Activated B cell treated with CpG ODN at 0.5 μM for 24 hours (primary cell): ENCODE results near the gene PEDS1. TPM values are rescaled to one million over a fixed set of nuclear protein-coding genes. Genes with fewer than 3 reads are reported as not detected.

ENCODE experiments used
- ATAC-seq: fragments of 200-7000 bp; cut with Tn5 transposase; one replicate; pipeline ENCODE4 v1.10.0; 2021; ENCODE audit warnings: low read depth, mild to moderate bottlenecking, moderate library complexity
- CTCF ChIA-PET: fragments of 350-600 bp; sonication (Branson Sonifier 250); formaldehyde crosslinking; loops from one replicate; lab custom pipeline; 2021; ENCODE audit warnings: antibody characterized with exemption; lab: Charles Lee
- POLR2A ChIA-PET: fragments of 350-600 bp; sonication (Branson Sonifier 250); formaldehyde crosslinking; loops from one replicate; lab custom pipeline; 2021; ENCODE audit warnings: antibody characterized with exemption; lab: Charles Lee
- DNase-seq: peaks from one replicate; pipeline ENCODE4 v3.0.0; 2022
- H3K27ac Mint-ChIP-seq: one replicate; pipeline ENCODE4 v1.8.0; 2020; ENCODE audit warnings: mixed read lengths
- H3K27me3 Mint-ChIP-seq: one replicate; pipeline ENCODE4 v1.8.0; 2021; ENCODE audit warnings: mixed read lengths
- H3K36me3 Mint-ChIP-seq: one replicate; pipeline ENCODE4 v1.8.0; 2021; ENCODE audit warnings: low read depth, mixed read lengths
- H3K4me1 Mint-ChIP-seq: one replicate; pipeline ENCODE4 v1.8.0; 2021; ENCODE audit warnings: mixed read lengths
- H3K4me3 Mint-ChIP-seq: one replicate; pipeline ENCODE4 v1.8.0; 2020; ENCODE audit warnings: mild to moderate bottlenecking, mixed read lengths
- H3K9me3 Mint-ChIP-seq: one replicate; pipeline ENCODE4 v1.8.0; 2020; ENCODE audit warnings: mixed read lengths
- intact Hi-C: fragments of 100-400 bp; cut with micrococcal nuclease; formaldehyde crosslinking; loops from one replicate; pipeline ENCODE4 v1.15.1; 2024
- total RNA-seq: library from RNA; stranded (reverse); gene quantifications from 2 replicates; pipeline ENCODE4 v1.2.3, GENCODE V29; 2022
- TF ChIP-seq, protein P1 (sequence below): fragments of 200-600 bp; IDR thresholded peaks from one replicate; pipeline ENCODE4 v1.8.0; 2022; ENCODE audit warnings: antibody characterized with exemption, mild to moderate bottlenecking

Gene PEDS1
- total RNA-seq, 1 donor from 2014 or later: 9.8 TPM

GRCh38 chr20:50133474-50134217 lies 19.9 kb downstream of the PEDS1 start:
- ChIA-PET CTCF (interaction anchor here (1.0 kb wide), 1 partner anchor 52 kb away, joined by 3 read pairs; no protein-coding TSS in a partner anchor), POLR2A (no interaction called here)
- Mint-ChIP-seq H3K27ac (no peak overlapping the region), H3K36me3 (peaks cover 67% of the 10 kb centered on the region), H3K9me3 (no peaks in the 10 kb centered on the region), H3K27me3 (no peaks in the 10 kb centered on the region), H3K4me1 (no peaks in the 10 kb centered on the region), H3K4me3 (no peak overlapping the region)
- no peak for ATAC-seq
- TF ChIP-seq, protein P1, sequence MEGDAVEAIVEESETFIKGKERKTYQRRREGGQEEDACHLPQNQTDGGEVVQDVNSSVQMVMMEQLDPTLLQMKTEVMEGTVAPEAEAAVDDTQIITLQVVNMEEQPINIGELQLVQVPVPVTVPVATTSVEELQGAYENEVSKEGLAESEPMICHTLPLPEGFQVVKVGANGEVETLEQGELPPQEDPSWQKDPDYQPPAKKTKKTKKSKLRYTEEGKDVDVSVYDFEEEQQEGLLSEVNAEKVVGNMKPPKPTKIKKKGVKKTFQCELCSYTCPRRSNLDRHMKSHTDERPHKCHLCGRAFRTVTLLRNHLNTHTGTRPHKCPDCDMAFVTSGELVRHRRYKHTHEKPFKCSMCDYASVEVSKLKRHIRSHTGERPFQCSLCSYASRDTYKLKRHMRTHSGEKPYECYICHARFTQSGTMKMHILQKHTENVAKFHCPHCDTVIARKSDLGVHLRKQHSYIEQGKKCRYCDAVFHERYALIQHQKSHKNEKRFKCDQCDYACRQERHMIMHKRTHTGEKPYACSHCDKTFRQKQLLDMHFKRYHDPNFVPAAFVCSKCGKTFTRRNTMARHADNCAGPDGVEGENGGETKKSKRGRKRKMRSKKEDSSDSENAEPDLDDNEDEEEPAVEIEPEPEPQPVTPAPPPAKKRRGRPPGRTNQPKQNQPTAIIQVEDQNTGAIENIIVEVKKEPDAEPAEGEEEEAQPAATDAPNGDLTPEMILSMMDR: no peak
- intact Hi-C loops: loop anchor here (2.0 kb wide), 1 partner anchor 13 kb away; no protein-coding TSS in a partner anchor
- DNase-seq: no peak

GRCh38 chr20:50133041-50133440 lies 20.5 kb downstream of the PEDS1 start:
- CTCF ChIA-PET: no interaction called here
- Mint-ChIP-seq H3K9me3 (no peaks in the 10 kb centered on the region), H3K4me3 (no peak overlapping the region)

GRCh38 chr20:50130995-50131394 lies 22.5 kb downstream of the PEDS1 start:
- TF ChIP-seq, protein P1: no peak
- H3K27me3 Mint-ChIP-seq: no peaks in the 10 kb centered on the region
- ATAC-seq: no peak
- CTCF ChIA-PET: no interaction called here
- no peaks in the 10 kb centered on the region for H3K9me3 Mint-ChIP-seq
- DNase-seq: no peak
- intact Hi-C loops: loop anchor here (1.0 kb wide), 1 partner anchor 15 kb away; no protein-coding TSS in a partner anchor
- no peaks in the 10 kb centered on the region for H3K4me1 Mint-ChIP-seq
- no peak overlapping the region for H3K27ac Mint-ChIP-seq
- peaks cover 74% of the 10 kb centered on the region for H3K36me3 Mint-ChIP-seq
- H3K4me3 Mint-ChIP-seq: no peak overlapping the region
- POLR2A ChIA-PET: no interaction called here

More at GRCh38 chr20:50133041-50133440, 20.5 kb downstream of the PEDS1 start:
- DNase-seq (no peak), ATAC-seq (no peak)
- no peaks in the 10 kb centered on the region for H3K4me1 Mint-ChIP-seq
- peaks cover 71% of the 10 kb centered on the region for H3K36me3 Mint-ChIP-seq
- POLR2A ChIA-PET: no interaction called here
- no peaks in the 10 kb centered on the region for H3K27me3 Mint-ChIP-seq
- TF ChIP-seq, protein P1: no peak
- no peak overlapping the region for H3K27ac Mint-ChIP-seq
- intact Hi-C loops: no loop called here

DNA sequence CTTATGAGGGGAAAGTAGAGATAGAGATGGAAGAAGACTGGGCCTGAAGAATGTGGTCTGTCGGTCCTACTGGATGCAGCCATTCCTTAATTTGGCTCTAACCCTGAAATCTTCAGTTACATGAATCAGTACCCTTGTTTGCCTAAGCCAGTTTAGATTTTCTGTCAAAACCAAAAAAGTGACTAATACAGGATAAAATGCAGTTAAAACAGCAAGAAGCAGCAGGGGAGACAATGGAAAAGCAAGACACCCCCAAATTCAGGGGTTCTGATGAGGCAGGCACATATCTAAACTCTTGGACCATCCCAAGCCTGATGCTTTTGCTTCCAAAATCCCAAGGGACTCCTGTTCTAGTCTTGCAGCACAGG lies 23.2 kb downstream of the PEDS1 start:
- no peaks in the 10 kb centered on the region for H3K27me3 Mint-ChIP-seq
- no peaks in the 10 kb centered on the region for H3K4me1 Mint-ChIP-seq
- CTCF ChIA-PET: no interaction called here
- H3K4me3 Mint-ChIP-seq: no peak overlapping the region
- TF ChIP-seq, protein P1: no peak
- peaks cover 79% of the 10 kb centered on the region for H3K36me3 Mint-ChIP-seq
- POLR2A ChIA-PET: no interaction called here
- H3K27ac Mint-ChIP-seq: no peak overlapping the region
- no peaks in the 10 kb centered on the region for H3K9me3 Mint-ChIP-seq
- DNase-seq: no peak
- ATAC-seq: no peak
- intact Hi-C loops: loop anchor here (1.0 kb wide), 1 partner anchor 14 kb away; no protein-coding TSS in a partner anchor

DNA sequence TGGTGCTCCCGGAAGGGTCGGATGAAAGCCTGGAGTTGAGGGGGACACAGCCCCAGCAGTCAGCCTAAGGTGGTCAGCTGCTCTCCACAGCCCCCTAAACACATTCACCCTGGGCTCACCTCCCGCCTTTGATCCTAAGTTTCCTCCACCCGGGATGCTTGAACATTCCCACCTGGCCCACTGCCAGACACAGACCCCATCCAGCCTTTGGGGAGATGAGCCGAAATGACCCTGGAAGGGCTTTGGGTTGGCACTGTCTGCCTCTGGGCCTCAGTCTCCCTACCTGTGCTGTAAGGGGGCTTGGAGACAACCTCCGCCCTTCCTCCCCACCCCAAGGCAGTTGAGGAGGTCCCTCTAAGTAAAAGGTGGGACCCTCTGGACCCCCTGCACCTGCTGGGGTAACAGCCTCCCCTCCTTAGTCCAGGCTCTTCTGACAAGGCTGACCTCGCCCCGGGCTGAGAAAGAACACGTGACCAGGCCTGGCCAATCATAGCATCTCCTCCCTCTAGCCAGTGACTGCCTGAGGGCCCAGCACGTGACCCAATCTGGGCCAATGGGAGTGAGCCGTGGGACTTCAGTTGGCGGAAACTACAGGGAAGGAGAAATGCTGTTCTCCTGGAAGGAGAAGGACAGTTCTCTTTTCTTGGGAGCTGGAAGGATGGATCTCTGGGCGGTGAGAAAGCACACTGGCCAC lies 23.7 kb downstream of the PEDS1 start:
- CTCF ChIA-PET: no interaction called here
- H3K36me3 Mint-ChIP-seq: peaks cover 84% of the 10 kb centered on the region
- intact Hi-C loops: loop anchor here (1.0 kb wide), 1 partner anchor 14 kb away; no protein-coding TSS in a partner anchor
- H3K4me3 Mint-ChIP-seq: no peak overlapping the region
- no peaks in the 10 kb centered on the region for H3K27me3 Mint-ChIP-seq
- H3K27ac Mint-ChIP-seq: no peak overlapping the region
- no peaks in the 10 kb centered on the region for H3K9me3 Mint-ChIP-seq
- POLR2A ChIA-PET: no interaction called here
- H3K4me1 Mint-ChIP-seq: no peaks in the 10 kb centered on the region
- DNase-seq (no peak), ATAC-seq (no peak)
- TF ChIP-seq, protein P1: no peak
